Measurements from ENCODE around the gene AANAT.

GRCh38 chr17:76421044-76421407 is 46.4 kb upstream of the AANAT start:
- TF ChIP-seq CTCF (conservative IDR thresholded peaks at IDR 0.05; ENCODE audit: low read length) (no peak), EZH2phosphoT487 (IDR thresholded peaks at IDR 0.05; ENCODE audit: borderline replicate concordance, low read depth, low read length) (no peak)

Data from OCI-LY7 (cell line).